K562 (cell line): ENCODE data around the gene USP16.

Experiments used
- CTCF ChIP-seq, 3 experiments: IDR thresholded peaks in 2 of 3; conservative IDR thresholded peaks in 1 of 3; 2 replicates each; pipeline ENCODE4 v1.5.1; 2011 to 2012; ENCODE audit warnings: low read length in 3 of 3, mild to moderate bottlenecking in 3 of 3, control low read depth in 2 of 3, improper control_type of control experiment in 1 of 3, inconsistent platforms in 1 of 3, low read depth in 1 of 3, mixed read lengths in 1 of 3, moderate library complexity in 1 of 3; ENCODE audit not compliant: insufficient read depth in 2 of 3
- ESRRA ChIP-seq: fragments of 450-650 bp; IDR thresholded peaks from 2 replicates; pipeline ENCODE4 v1.6.1; 2014; ENCODE audit warnings: low read depth, mild to moderate bottlenecking, moderate library complexity, borderline replicate concordance
- EZH2 ChIP-seq: IDR thresholded peaks from 2 replicates; pipeline ENCODE4 v1.6.1; 2012; ENCODE audit warnings: low read depth, mild to moderate bottlenecking, inconsistent platforms, low read length, borderline replicate concordance
- GTF2A2 ChIP-seq: IDR thresholded peaks from 2 replicates; pipeline ENCODE4 v1.6.1; 2016; ENCODE audit warnings: mild to moderate bottlenecking, missing genetic modification characterization, missing compliant biosample characterization
- NEUROD1 ChIP-seq: fragments of 150-350 bp; IDR thresholded peaks from 2 replicates; pipeline ENCODE4 v1.6.1; 2014; ENCODE audit warnings: borderline replicate concordance, low read length, low read depth; ENCODE audit not compliant: partially characterized antibody

- TF ChIP-seq EZH2 (no peak), ESRRA (no peak), CTCF (IDR thresholded peaks at IDR 0.05 in 2 of 3, conservative IDR thresholded peaks at IDR 0.05 in 1 of 3; ENCODE audit: insufficient read depth in 2 of 3, low read depth in 1 of 3, low read length in 3 of 3) (no peak), NEUROD1 (no peak), GTF2A2 (tag) (no peak)
Measured at GRCh38 chr21:28991861-28992525, 32.5 kb upstream of the USP16 start.
